Activated CD8-positive, alpha-beta memory T cell treated with anti-CD3 and anti-CD28 coated beads, Interleukin-2, amount 50 U/mL, for 24 hours (primary cell): ENCODE measurements around the gene USP49.
A peak's percentile ranks its signal among the peaks of the same experiment; 100 is the strongest.
"Not testable (repeated sequence)": the region's sequence is repeated elsewhere in the genome, so short reads cannot be mapped to it uniquely, and the experiment has no call there.

ENCODE experiments used
- DNase-seq: peaks from one replicate; pipeline ENCODE4 v3.0.0-alpha.2; 2020; ENCODE audit errors: extremely low read depth

USP49 gene

DNA sequence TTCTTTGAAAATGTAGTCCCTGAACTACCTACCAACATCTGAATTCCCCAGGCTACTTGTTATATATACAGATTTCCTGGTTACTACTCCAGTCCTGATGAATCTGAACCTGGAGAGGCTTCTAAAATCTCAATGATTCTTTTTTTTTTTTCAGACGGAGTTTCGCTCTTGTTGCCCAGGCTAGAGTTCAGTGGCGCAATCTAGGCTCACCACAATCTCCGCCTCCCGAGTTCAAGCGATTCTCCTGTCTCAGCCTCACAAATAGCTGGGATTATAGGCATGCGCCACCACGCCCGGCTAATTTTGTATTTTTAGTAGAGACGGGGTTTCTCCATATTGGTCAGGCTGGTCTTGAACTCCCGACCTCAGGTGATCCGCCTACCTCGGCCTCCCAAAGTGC is 83.2 kb downstream of the USP49 start:
- DNase-seq = not testable (repeated sequence)

- DNase-seq = no peak
Measured at GRCh38 chr6:41811095-41811494, 84.1 kb downstream of the USP49 start.

- DNase-seq = no peak
Measured at GRCh38 chr6:41805830-41806774, 89.1 kb downstream of the USP49 start.

- no peak for DNase-seq
Measured at GRCh38 chr6:41801380-41801779, 93.8 kb downstream of the USP49 start.

- DNase-seq = no peak
Measured at GRCh38 chr6:41799559-41799911, 95.6 kb downstream of the USP49 start.

DNA sequence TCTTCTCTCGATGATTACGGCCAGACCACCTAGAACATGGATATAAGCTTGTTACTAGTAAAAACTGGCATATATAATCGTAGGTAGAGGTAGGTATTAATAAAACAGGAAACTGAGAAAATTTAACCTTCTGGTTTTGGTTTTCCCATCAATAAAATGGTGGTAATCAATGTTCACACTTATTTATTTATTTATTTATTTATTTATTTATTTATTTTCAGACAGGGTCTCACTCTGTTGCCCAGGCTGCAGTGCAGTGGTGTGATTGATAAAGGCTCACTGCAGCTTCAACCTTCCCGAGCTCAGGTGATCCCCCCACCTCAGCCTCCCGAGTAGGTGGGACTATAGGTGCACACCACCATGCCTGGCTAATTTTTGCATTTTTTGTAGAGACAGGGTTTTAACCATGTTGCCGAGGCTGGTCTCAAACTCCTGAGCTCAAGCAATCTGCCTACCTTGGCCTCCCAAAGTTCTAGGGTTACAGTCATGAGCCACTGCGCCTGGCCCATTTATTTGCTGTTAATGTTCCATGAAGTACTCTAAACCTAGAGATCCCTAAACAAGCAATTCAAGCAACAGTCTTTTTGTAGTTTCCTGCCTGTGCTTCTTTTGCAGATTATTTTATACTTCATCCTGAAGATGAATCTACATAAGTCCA is 96.1 kb downstream of the USP49 start:
- no peak for DNase-seq

DNA sequence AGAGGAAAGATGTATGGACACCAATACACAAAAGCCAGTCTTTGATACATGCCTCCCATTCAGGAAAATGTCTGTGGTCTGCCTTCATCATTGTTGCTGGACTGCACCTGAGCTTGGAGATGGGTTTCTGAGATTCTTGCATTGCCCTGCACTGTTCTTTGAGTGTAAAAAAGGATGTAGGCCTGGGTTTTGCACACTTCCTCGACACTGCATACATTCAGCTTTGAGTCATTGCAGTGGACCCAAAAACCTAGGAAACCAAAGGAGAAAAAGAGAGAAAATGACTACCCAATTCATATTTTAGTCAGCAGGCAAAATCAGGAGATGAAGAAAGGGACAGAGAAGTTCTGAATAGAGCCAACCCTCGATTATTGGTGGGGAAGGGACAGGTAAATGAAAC is 98.7 kb downstream of the USP49 start:
- no peak for DNase-seq

- no peak for DNase-seq
Measured at GRCh38 chr6:41791984-41792383, 103.2 kb downstream of the USP49 start.

GRCh38 chr6:41791305-41791704 is 103.9 kb downstream of the USP49 start:
- DNase-seq = no peak

DNA sequence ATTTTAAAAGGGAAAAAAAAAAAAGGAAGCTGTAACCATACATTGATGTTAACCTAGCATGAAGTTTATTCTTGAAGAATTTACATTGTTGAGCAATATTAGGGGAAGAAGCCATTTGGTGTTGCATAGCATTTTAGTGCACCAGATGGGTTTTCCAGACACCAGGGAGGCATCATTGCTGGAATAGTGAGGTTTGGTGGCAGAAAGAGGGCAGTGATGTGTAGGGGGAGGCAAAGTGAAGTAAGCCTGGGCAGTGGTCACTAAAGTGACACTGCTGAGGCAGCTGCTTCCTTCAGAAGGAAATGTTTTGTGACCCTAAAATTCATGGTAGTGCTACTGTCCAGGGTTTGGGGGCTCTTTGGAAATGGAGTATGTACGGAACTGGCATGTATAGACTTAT is 105.1 kb downstream of the USP49 start:
- DNase-seq = no peak

GRCh38 chr6:41789390-41789724 is 105.8 kb downstream of the USP49 start:
- no peak for DNase-seq

DNA sequence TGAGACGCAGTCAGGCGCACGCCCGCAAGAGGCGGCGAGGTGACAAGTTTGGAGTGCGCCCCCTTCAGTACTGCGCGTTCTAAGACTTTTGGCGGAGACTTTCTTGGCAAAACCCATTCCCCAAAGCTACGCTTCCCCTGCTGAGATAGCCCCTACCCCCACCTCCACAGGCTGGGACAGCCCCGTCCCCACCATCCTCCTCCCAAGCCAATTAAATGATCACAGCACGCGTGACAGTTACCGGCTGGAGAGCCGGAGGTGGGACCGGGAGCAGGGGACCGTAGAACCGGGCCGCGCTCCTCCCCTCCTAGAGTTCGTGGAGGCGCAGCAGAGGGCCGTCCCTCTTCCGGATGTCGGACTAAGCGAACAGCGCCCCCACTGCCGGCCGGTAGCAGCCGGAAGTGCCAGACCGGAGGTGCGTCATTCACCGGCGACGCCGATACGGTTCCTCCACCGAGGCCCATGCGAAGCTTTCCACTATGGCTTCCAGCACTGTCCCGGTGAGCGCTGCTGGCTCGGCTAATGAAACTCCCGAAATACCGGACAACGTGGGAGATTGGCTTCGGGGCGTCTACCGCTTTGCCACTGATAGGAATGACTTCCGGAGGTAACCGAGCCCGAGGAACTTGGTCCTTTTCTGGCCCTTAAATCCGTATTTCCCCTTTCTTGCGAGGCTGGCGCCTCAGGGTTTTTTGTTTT is 107.8 kb downstream of the USP49 start, which contains the start of gene TOMM6:
Gene TOMM6, plus strand, starts transcription at position 476 of the 699 bp plus-strand sequence. Its CDS starts 4 bp downstream, at position 480.
- peak; percentile 87 for DNase-seq

DNA sequence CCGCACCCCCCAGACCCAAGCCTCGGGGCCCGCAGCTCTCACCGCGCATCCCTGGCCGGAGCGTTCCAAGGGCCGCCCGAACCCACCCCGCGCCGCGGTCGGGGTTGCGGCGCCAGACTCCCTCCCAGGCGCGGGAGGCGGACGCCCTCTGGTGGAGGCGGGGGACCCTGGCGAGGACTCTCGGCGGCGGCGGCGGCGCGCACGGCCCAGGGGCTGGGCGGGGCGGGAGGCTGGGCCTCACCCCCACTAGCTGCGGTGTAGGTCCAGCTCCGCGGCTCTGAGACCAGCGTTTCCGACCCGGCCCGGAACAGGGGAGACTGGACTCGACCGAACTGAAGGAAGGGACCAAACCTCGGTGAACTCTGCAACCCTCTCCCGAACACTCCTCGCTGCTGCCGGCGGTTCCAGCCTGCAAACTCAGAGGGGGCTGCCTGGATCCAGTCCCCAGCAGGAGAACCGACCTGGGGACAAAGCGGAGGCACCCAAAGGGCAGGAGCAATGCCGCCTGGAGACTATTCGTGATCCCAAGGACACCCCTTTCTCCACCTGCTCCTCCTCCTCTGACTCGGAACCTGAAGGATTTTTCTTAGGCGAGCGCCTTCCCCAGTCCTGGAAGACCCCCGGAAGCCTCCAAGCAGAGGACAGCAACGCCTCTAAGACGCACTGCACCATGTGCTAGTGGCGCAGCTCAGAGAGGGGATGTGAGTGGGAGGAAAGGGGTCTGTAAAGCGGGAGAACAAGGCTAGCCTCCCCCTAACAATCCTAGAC is 108.5 kb downstream of the USP49 start:
- DNase-seq = peak; percentile 57

- DNase-seq = no peak
Measured at GRCh38 chr6:41785689-41786450, 109.3 kb downstream of the USP49 start.

DNA sequence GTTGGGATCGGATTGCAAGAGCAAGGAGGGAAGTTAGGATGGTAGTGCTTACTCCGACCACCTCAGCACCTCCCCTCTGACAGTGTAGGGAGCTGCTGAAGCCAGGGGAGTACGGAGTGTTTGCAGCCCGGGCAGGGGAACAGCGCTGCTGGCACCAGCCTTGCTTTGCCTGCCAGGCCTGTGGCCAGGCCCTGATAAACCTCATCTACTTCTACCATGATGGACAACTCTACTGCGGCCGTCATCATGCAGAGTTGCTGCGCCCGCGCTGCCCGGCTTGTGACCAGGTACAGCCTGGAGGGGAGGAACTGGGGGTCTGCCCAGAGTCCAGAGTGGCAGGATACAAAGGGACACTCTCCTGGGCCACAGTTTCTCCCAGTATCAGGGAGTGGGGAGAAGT is 109.9 kb downstream of the USP49 start:
- DNase-seq = no peak

- DNase-seq = no peak
Measured at GRCh38 chr6:41784581-41785171, 110.5 kb downstream of the USP49 start.

- no peak for DNase-seq
Measured at GRCh38 chr6:41783106-41783780, 111.9 kb downstream of the USP49 start.

DNA sequence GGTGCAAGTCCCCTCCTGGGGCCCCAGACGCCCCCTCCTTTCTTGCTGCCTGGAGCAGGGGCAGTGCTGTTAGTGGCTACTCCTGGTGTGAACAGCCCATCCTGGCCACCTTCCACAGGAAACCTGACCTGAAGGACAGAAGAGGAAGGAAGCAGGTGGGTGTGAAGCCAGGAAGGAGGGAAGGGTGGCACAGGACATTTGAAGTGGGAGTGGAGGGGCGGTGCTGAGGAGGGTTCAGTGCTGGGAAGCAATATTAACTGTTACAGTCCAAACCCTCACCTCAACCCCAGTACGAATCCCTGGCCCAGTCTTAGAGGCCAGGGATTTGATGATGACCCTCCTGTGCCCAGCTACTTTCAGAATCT is 113.8 kb downstream of the USP49 start:
- DNase-seq = no peak

DNA sequence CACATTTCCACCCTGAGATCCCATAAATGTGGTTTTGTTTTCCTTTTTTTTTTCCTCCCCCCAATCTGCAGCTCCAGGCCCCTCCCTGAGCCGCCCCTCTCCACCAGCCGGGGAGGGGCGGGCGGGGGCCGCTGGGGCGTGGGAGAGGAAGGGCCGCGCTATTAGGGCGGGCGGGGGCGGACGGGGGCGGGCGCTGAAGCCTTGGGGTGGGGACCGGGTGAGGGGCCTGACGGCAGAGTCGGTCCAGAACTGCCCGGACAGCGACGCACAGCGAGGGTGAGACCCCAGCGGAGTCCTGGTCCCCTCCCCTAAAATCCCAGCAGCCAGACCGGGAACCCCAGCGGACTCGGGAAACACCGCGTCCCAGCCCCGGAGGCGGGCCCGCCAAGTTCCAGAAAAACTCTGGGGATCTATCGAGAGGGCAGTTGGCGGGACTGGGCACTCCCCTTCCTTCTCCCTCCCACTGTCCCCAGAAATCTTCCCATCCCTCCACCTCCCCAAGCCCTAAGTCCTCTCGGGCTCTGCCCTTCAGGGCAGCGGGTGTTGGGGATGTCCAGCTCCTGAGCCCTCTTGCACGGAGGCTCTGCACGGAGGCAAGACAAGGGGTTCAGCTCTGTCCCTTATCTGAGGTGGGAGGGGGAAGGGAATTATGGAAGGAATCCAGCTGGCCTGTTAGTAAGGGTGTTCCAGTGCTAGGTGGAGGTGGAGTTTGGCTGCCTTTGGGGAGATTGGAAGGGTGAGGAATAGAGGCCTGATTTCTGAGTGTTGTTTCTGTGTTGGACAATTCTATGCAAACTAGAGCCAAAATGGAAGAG is 114.4 kb downstream of the USP49 start, which contains the start of gene PRICKLE4:
Gene PRICKLE4, plus strand, starts transcription at position 232 of the 815 bp plus-strand sequence. CDS start 2,692 bp downstream, outside the sequence.
- no peak for DNase-seq
